Measurements from ENCODE around the gene MPHOSPH9.

Gene MPHOSPH9

DNA sequence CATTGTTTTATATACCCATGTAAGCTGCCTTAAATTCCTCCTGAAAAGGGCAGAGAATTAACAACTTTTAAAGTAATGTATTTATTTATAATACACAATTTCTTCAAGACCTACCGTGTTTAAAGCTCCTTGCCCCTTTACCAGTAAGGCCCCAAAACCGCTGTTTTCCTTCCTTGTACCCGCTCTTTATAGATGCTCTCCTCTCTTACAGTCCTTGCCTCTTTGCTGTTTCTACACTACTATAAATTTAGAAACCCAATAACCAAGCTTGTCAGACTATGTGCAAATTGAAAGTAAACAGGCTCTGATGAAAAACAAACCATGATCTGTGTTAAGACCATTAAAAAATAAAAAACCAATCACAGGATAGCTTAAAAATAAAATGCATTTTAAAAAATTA, 3.9 kb downstream of the MPHOSPH9 start:
- TF ChIP-seq CSDC2 (CRISPR knock-in tag; IDR thresholded peaks at IDR 0.05): no peak
- TF ChIP-seq RARB (CRISPR knock-in tag; IDR thresholded peaks at IDR 0.05): no peak
- TF ChIP-seq ZFP30 (CRISPR knock-in tag; IDR thresholded peaks at IDR 0.05): no peak
- no peak for TF ChIP-seq BACH2 (CRISPR knock-in tag; IDR thresholded peaks at IDR 0.05; ENCODE audit: borderline replicate concordance)
- no peak for TF ChIP-seq SNAI2 (CRISPR knock-in tag; IDR thresholded peaks at IDR 0.05)
- no peak for TF ChIP-seq TCF4 (CRISPR knock-in tag; IDR thresholded peaks at IDR 0.05; ENCODE audit: borderline replicate concordance)
- no peak for TF ChIP-seq OSR1 (CRISPR knock-in tag; IDR thresholded peaks at IDR 0.05)
- no peak for TF ChIP-seq ZC3H10 (CRISPR knock-in tag; IDR thresholded peaks at IDR 0.05)
- no peak for TF ChIP-seq ZNF8 (CRISPR knock-in tag; IDR thresholded peaks at IDR 0.05)
- TF ChIP-seq, protein P1, sequence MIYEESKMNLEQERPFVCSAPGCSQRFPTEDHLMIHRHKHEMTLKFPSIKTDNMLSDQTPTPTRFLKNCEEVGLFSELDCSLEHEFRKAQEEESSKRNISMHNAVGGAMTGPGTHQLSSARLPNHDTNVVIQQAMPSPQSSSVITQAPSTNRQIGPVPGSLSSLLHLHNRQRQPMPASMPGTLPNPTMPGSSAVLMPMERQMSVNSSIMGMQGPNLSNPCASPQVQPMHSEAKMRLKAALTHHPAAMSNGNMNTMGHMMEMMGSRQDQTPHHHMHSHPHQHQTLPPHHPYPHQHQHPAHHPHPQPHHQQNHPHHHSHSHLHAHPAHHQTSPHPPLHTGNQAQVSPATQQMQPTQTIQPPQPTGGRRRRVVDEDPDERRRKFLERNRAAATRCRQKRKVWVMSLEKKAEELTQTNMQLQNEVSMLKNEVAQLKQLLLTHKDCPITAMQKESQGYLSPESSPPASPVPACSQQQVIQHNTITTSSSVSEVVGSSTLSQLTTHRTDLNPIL (CRISPR knock-in tag; IDR thresholded peaks at IDR 0.05; ENCODE audit: low read depth): no peak
- TF ChIP-seq, protein P2, sequence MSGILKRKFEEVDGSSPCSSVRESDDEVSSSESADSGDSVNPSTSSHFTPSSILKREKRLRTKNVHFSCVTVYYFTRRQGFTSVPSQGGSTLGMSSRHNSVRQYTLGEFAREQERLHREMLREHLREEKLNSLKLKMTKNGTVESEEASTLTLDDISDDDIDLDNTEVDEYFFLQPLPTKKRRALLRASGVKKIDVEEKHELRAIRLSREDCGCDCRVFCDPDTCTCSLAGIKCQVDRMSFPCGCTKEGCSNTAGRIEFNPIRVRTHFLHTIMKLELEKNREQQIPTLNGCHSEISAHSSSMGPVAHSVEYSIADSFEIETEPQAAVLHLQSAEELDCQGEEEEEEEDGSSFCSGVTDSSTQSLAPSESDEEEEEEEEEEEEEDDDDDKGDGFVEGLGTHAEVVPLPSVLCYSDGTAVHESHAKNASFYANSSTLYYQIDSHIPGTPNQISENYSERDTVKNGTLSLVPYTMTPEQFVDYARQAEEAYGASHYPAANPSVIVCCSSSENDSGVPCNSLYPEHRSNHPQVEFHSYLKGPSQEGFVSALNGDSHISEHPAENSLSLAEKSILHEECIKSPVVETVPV (CRISPR knock-in tag; IDR thresholded peaks at IDR 0.05): no peak
- no peak for TF ChIP-seq TOX (CRISPR knock-in tag; IDR thresholded peaks at IDR 0.05; ENCODE audit: borderline replicate concordance)
- TF ChIP-seq, protein P3, sequence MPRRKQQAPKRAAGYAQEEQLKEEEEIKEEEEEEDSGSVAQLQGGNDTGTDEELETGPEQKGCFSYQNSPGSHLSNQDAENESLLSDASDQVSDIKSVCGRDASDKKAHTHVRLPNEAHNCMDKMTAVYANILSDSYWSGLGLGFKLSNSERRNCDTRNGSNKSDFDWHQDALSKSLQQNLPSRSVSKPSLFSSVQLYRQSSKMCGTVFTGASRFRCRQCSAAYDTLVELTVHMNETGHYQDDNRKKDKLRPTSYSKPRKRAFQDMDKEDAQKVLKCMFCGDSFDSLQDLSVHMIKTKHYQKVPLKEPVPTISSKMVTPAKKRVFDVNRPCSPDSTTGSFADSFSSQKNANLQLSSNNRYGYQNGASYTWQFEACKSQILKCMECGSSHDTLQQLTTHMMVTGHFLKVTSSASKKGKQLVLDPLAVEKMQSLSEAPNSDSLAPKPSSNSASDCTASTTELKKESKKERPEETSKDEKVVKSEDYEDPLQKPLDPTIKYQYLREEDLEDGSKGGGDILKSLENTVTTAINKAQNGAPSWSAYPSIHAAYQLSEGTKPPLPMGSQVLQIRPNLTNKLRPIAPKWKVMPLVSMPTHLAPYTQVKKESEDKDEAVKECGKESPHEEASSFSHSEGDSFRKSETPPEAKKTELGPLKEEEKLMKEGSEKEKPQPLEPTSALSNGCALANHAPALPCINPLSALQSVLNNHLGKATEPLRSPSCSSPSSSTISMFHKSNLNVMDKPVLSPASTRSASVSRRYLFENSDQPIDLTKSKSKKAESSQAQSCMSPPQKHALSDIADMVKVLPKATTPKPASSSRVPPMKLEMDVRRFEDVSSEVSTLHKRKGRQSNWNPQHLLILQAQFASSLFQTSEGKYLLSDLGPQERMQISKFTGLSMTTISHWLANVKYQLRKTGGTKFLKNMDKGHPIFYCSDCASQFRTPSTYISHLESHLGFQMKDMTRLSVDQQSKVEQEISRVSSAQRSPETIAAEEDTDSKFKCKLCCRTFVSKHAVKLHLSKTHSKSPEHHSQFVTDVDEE (CRISPR knock-in tag; IDR thresholded peaks at IDR 0.05): no peak
- no peak for TF ChIP-seq PPARA (CRISPR knock-in tag; IDR thresholded peaks at IDR 0.05; ENCODE audit: borderline replicate concordance)
- no peak for TF ChIP-seq ESRRG (CRISPR knock-in tag; IDR thresholded peaks at IDR 0.05)
- TF ChIP-seq ZNF70 (CRISPR knock-in tag; IDR thresholded peaks at IDR 0.05): no peak
- TF ChIP-seq ARNTL (CRISPR knock-in tag; IDR thresholded peaks at IDR 0.05; ENCODE audit: borderline replicate concordance, low read depth): no peak
- no peak for TF ChIP-seq ISL1 (CRISPR knock-in tag; IDR thresholded peaks at IDR 0.05)
- TF ChIP-seq, protein P4, sequence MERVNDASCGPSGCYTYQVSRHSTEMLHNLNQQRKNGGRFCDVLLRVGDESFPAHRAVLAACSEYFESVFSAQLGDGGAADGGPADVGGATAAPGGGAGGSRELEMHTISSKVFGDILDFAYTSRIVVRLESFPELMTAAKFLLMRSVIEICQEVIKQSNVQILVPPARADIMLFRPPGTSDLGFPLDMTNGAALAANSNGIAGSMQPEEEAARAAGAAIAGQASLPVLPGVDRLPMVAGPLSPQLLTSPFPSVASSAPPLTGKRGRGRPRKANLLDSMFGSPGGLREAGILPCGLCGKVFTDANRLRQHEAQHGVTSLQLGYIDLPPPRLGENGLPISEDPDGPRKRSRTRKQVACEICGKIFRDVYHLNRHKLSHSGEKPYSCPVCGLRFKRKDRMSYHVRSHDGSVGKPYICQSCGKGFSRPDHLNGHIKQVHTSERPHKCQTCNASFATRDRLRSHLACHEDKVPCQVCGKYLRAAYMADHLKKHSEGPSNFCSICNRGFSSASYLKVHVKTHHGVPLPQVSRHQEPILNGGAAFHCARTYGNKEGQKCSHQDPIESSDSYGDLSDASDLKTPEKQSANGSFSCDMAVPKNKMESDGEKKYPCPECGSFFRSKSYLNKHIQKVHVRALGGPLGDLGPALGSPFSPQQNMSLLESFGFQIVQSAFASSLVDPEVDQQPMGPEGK (CRISPR knock-in tag; IDR thresholded peaks at IDR 0.05; ENCODE audit: borderline replicate concordance): no peak
- no peak for ATAC-seq

DNA sequence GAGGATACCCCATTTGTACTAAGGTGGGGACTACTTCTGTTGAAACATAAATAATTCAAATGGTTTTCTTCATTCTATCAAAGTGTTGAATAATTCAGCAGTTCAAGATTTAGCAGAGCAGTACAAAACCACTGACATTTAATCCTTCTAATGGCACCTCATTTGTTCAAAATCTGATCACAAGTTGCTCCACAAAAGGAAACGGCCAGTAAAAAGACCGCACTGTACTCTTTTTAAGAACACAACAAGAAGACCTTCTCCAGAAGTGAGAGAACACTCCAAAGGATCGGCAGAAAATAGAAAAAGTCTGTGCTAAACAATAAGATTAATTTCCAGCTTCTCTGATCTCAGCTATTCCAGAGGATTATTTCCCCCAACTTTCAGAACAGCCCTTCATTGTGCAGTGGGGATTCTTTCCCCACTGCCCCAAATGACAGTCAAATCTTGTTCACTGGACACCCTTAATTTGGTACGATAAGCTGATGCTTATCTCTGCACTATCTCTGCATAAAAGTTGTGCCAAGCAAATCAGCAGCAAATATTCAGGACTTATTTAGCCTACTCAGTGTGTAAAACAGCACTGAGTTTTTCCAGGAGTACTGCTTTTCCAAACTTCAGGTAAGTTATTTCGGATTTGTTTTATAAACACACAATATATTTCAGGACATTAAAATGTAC, 5.2 kb downstream of the MPHOSPH9 start:
- TF ChIP-seq ZNF70 (CRISPR knock-in tag; IDR thresholded peaks at IDR 0.05) (no peak), TOX (CRISPR knock-in tag; IDR thresholded peaks at IDR 0.05; ENCODE audit: borderline replicate concordance) (no peak), OSR1 (CRISPR knock-in tag; IDR thresholded peaks at IDR 0.05) (no peak), RARB (CRISPR knock-in tag; IDR thresholded peaks at IDR 0.05) (no peak), PPARA (CRISPR knock-in tag; IDR thresholded peaks at IDR 0.05; ENCODE audit: borderline replicate concordance) (no peak), ESRRG (CRISPR knock-in tag; IDR thresholded peaks at IDR 0.05) (no peak), SNAI2 (CRISPR knock-in tag; IDR thresholded peaks at IDR 0.05) (no peak), ZNF565 (CRISPR knock-in tag; conservative IDR thresholded peaks at IDR 0.05; ENCODE audit: low read depth) (no peak), ZFP3 (CRISPR knock-in tag; IDR thresholded peaks at IDR 0.05) (no peak), ISL1 (CRISPR knock-in tag; IDR thresholded peaks at IDR 0.05) (no peak), CSDC2 (CRISPR knock-in tag; IDR thresholded peaks at IDR 0.05) (no peak), BACH2 (CRISPR knock-in tag; IDR thresholded peaks at IDR 0.05; ENCODE audit: borderline replicate concordance) (no peak), ZFP30 (CRISPR knock-in tag; IDR thresholded peaks at IDR 0.05) (no peak)
- TF ChIP-seq, protein P5, sequence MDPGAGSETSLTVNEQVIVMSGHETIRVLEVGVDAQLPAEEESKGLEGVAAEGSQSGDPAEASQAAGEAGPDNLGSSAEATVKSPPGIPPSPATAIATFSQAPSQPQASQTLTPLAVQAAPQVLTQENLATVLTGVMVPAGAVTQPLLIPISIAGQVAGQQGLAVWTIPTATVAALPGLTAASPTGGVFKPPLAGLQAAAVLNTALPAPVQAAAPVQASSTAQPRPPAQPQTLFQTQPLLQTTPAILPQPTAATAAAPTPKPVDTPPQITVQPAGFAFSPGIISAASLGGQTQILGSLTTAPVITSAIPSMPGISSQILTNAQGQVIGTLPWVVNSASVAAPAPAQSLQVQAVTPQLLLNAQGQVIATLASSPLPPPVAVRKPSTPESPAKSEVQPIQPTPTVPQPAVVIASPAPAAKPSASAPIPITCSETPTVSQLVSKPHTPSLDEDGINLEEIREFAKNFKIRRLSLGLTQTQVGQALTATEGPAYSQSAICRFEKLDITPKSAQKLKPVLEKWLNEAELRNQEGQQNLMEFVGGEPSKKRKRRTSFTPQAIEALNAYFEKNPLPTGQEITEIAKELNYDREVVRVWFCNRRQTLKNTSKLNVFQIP (CRISPR knock-in tag; IDR thresholded peaks at IDR 0.05; ENCODE audit: borderline replicate concordance, low read depth): no peak
- TF ChIP-seq, protein P3 (CRISPR knock-in tag; IDR thresholded peaks at IDR 0.05): no peak
- TF ChIP-seq, protein P1 (CRISPR knock-in tag; IDR thresholded peaks at IDR 0.05; ENCODE audit: low read depth): no peak
- TF ChIP-seq, protein P4 (CRISPR knock-in tag; IDR thresholded peaks at IDR 0.05; ENCODE audit: borderline replicate concordance): no peak
- no peak for ATAC-seq

Measured in SK-N-SH treated with all-trans-retinoic acid at 6 μM for 48 hours (cell line).